Esophagus squamous epithelium (tissue), 4 donors: Measurements from ENCODE around the gene BRIP1.

Experiments used
- CTCF ChIP-seq, 6 experiments: fragments of 450-650 bp in 4 of 6; fragments of 200-600 bp in 2 of 6; sonication (generic) in 2 of 6; IDR thresholded peaks; one replicate each; pipeline ENCODE4 v1.5.1; 2016 to 2019; ENCODE audit warnings: antibody characterized with exemption in 6 of 6, mild to moderate bottlenecking in 4 of 6, moderate library complexity in 4 of 6
- POLR2A ChIP-seq, 4 donors: fragments of 450-650 bp; IDR thresholded peaks; one replicate each; pipeline ENCODE4 v1.6.1; 2017; ENCODE audit warnings: antibody characterized with exemption in 4 of 4, mild to moderate bottlenecking in 4 of 4, moderate library complexity in 3 of 4

- TF ChIP-seq POLR2A (IDR thresholded peaks at IDR 0.05): no peak
- TF ChIP-seq CTCF (IDR thresholded peaks at IDR 0.05): no peak
Observed at GRCh38 chr17:61720016-61720795, 143.1 kb downstream of the BRIP1 start.
